Measurements from ENCODE around the gene SNX6. TPM values are rescaled to one million over a fixed set of nuclear protein-coding genes. Genes with fewer than 3 reads are reported as not detected.

The SNX6 gene
- total RNA-seq, 2 experiments from 2014 or later = 61.1 to 62.8 TPM

GRCh38 chr14:34673702-34674101 is 43.8 kb upstream of the SNX6 start:
- TF ChIP-seq CTCF (IDR thresholded peaks at IDR 0.05) = no peak
- CTCF ChIA-PET = interaction anchor here (0.6 to 9.1 kb wide), 13 partner anchors 10 to 387 kb away, joined by 3 to 105 read pairs (median 6); partner anchors contain the start of gene CFL2
- POLR2A ChIA-PET = interaction anchor here (1.1 kb wide), 1 partner anchor 308 kb away, joined by 4 read pairs; no protein-coding TSS in a partner anchor
- intact Hi-C loops (cut with micrococcal nuclease) = loop anchor here (10.0 kb wide), 1 partner anchor 741 kb away; no protein-coding TSS in a partner anchor
- Mint-ChIP-seq H3K27me3 (no peaks in the 10 kb centered on the region), H3K4me1 (ENCODE audit: low read depth) (no peaks in the 10 kb centered on the region), H3K36me3 (ENCODE audit: low read depth) (no peaks in the 10 kb centered on the region), H3K9me3 (no peaks in the 10 kb centered on the region), H3K4me3 (no peak overlapping the region), H3K27ac (no peak overlapping the region)
- DNase-seq (no peak), ATAC-seq (no peak)

- CTCF ChIA-PET = interaction anchor here (0.7 to 9.1 kb wide), 10 partner anchors 10 to 208 kb away, joined by 3 to 105 read pairs (median 6); partner anchors contain the start of gene CFL2
- Mint-ChIP-seq H3K27me3 (no peaks in the 10 kb centered on the region), H3K27ac (no peak overlapping the region), H3K36me3 (ENCODE audit: low read depth) (no peaks in the 10 kb centered on the region), H3K9me3 (no peaks in the 10 kb centered on the region), H3K4me3 (no peak overlapping the region), H3K4me1 (ENCODE audit: low read depth) (no peaks in the 10 kb centered on the region)
- ATAC-seq (no peak), DNase-seq (no peak)
- intact Hi-C loops (cut with micrococcal nuclease) = loop anchor here (1.0 to 10.0 kb wide), 2 partner anchors 52 to 743 kb away; no protein-coding TSS in a partner anchor
- no peak for TF ChIP-seq CTCF (IDR thresholded peaks at IDR 0.05)
- POLR2A ChIA-PET = no interaction called here
Measured at GRCh38 chr14:34671716-34672115, 41.8 kb upstream of the SNX6 start.

- no peak for ATAC-seq
- Mint-ChIP-seq H3K4me1 (ENCODE audit: low read depth) (peaks cover 7% of the 10 kb centered on the region), H3K27ac (no peak overlapping the region)
Measured at GRCh38 chr14:34668111-34668510, 38.2 kb upstream of the SNX6 start.

GRCh38 chr14:34667007-34667406 is 37.1 kb upstream of the SNX6 start:
- ChIA-PET POLR2A (no interaction called here), CTCF (interaction anchor here (1.2 kb wide), 1 partner anchor 56 kb away, joined by 3 read pairs; no protein-coding TSS in a partner anchor)
- H3K4me3 Mint-ChIP-seq = no peak overlapping the region
- H3K36me3 Mint-ChIP-seq (ENCODE audit: low read depth) = no peaks in the 10 kb centered on the region
- H3K9me3 Mint-ChIP-seq = peaks cover 9% of the 10 kb centered on the region
- TF ChIP-seq CTCF (IDR thresholded peaks at IDR 0.05) = no peak
- H3K27me3 Mint-ChIP-seq = no peaks in the 10 kb centered on the region
- intact Hi-C loops (cut with micrococcal nuclease) = no loop called here
- H3K27ac Mint-ChIP-seq = no peak overlapping the region
- ATAC-seq (no peak), DNase-seq (no peak)
- H3K4me1 Mint-ChIP-seq (ENCODE audit: low read depth) = peaks cover 7% of the 10 kb centered on the region

More at GRCh38 chr14:34668111-34668510, 38.2 kb upstream of the SNX6 start:
- no peak for DNase-seq
- peaks cover 3% of the 10 kb centered on the region for H3K9me3 Mint-ChIP-seq
- TF ChIP-seq CTCF (IDR thresholded peaks at IDR 0.05) = no peak
- ChIA-PET POLR2A (no interaction called here), CTCF (interaction anchor here (9.1 kb wide), 1 partner anchor 55 kb away, joined by 91 read pairs; no protein-coding TSS in a partner anchor)
- no peaks in the 10 kb centered on the region for H3K27me3 Mint-ChIP-seq
- no peaks in the 10 kb centered on the region for H3K36me3 Mint-ChIP-seq (ENCODE audit: low read depth)
- intact Hi-C loops (cut with micrococcal nuclease) = no loop called here
- H3K4me3 Mint-ChIP-seq = no peak overlapping the region

GRCh38 chr14:34665785-34666435 is 36.0 kb upstream of the SNX6 start:
- no peak overlapping the region for H3K4me3 Mint-ChIP-seq
- CTCF ChIA-PET = interaction anchor here (1.2 kb wide), 1 partner anchor 57 kb away, joined by 3 read pairs; no protein-coding TSS in a partner anchor
- peaks cover 11% of the 10 kb centered on the region for H3K9me3 Mint-ChIP-seq
- H3K27ac Mint-ChIP-seq = peak overlapping the region; percentile 20
- no peaks in the 10 kb centered on the region for H3K27me3 Mint-ChIP-seq
- intact Hi-C loops (cut with micrococcal nuclease) = no loop called here
- no peaks in the 10 kb centered on the region for H3K36me3 Mint-ChIP-seq (ENCODE audit: low read depth)
- DNase-seq = peak; percentile 5
- POLR2A ChIA-PET = interaction anchor here (0.7 to 1.0 kb wide), 2 partner anchors 8 to 318 kb away, joined by 3 read pairs; no protein-coding TSS in a partner anchor
- H3K4me1 Mint-ChIP-seq (ENCODE audit: low read depth) = peaks cover 7% of the 10 kb centered on the region
- TF ChIP-seq CTCF (IDR thresholded peaks at IDR 0.05) = no peak
- no peak for ATAC-seq

Data from activated CD8-positive, alpha-beta T cell treated with anti-CD3 and anti-CD28 coated beads for 36 hours (primary cell).